DMS 273 (cell line): ENCODE data around the gene ST3GAL2.
A peak's percentile ranks its signal among the peaks of the same experiment; 100 is the strongest.
"Not testable (repeated sequence)": the region's sequence is repeated elsewhere in the genome, so short reads cannot be mapped to it uniquely, and the experiment has no call there.

ENCODE experiments used
- DNase-seq: peaks from one replicate; lab custom pipeline; 2025; ENCODE audit not compliant: unreplicated experiment; lab: John Stamatoyannopoulos, UW

ST3GAL2 gene

GRCh38 chr16:70391881-70392481 lies 46.9 kb downstream of the ST3GAL2 start:
- DNase-seq: peak; percentile 83

DNA sequence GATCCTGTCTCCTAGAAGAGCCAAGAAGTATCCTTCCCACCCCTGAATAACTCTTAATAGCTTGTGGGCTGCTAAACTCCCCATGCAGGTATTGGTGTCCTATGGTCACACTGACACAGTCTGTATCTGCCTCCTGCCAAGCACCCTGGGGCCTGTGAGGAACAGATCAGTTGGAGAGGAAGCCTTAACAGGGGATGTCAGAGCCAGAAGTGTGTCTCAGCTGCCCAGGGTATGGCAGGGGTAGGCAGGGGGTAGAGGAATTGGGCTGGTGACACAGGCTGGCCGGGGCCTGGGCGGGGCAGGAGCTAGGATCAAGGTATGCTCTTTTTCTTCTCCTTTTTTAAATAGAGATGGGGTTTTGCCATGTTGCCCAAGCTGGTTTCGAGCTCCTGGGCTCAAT lies 47.5 kb downstream of the ST3GAL2 start:
- DNase-seq: no peak

GRCh38 chr16:70390774-70391173 lies 48.1 kb downstream of the ST3GAL2 start:
- no peak for DNase-seq

DNA sequence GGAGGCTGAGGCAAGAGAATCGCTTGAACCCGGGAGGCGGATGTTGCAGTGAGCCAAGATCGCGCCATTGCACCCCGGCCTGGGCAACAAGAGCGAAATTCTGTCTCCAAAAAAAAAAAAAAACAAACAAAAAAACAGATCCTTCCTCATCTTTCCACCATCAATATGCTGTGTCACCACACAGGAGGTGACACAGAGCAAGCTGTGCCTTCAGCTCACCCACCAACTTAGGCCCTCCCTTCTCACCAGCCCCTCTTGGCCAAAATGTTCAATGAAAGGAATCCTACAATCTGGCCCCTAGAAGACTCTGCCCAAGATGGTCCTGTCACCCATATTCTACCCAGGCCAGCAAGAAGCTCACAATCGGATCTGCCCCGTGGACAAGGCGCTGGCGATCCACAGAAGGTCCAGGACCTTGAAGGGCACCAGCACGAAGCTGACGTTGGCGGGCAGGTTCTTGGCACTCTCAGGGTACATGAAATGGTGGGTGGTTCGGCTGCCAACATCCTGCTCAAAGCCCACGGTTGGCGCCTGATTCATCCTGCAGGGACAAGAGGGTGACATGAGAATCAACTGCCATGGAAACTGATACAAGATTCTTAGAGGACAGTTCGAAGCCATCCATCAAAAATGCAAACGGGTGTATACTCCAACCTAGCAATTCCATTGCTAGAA lies 50.8 kb downstream of the ST3GAL2 start:
- no peak for DNase-seq

GRCh38 chr16:70386289-70386986 lies 52.5 kb downstream of the ST3GAL2 start:
- not testable (repeated sequence) for DNase-seq

DNA sequence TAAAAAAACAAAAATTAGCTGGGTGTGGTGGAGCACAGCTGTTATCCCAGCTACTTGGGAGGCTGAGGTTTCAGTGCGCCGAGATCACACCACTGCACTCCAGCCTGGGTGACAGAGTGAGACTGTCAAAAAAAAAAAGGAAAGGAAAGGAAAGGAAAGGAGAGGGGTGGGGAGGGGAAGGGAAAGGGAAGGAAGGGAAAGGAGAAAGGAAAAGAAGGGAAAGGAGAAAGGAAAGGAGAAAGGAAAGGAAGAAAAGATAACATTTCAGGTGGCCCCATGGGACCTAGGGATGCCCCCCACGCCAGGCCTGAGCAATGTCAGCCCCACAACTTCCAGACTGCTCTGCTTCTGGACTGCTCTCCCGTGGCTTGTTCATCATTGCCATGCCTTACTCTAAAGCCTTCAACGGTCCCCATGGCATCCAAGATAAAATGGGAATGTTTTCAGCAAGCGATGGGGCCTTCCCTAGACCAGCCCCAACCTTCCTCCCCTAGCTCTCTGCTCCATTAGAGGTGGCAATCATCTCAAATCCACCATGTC lies 55.4 kb downstream of the ST3GAL2 start:
- no peak for DNase-seq

DNA sequence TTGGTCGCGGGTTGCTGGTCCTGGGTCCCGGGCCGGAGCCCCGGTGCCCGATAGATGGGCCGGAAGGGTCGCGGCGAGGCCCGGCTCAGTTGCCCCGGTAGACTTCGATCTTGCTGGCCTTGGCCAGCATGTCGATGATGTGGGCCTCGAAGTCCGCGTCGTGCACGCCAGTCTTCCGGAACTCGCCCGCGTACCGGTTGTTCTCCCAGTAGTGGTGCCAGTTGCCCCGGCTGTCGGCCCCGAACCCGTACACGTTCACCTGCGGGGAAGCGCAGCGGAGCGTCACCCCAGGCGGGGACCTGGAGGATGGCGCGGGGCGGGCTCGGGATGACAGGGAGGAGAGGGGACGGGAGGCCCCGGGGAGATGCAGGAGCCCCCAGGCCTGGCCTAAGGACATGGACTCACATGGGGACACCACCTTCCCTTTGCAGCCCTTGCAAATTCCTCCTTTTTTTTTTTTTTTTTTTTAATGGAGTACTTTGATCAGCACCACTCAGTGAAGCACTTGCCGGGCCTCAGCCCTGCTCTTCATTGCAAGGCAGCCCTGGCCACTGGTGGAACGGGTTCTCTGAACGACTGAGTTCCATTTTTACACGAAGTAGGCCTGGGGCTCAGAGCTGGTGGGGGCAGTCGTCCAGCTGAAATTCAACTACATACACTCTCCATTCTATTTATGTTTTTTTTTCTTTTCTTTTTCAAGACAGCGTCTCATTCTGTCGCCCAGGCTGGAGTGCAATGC lies 57.1 kb downstream of the ST3GAL2 start:
- no peak for DNase-seq

- peak; percentile 97 for DNase-seq
These were observed 57.8 kb downstream of the ST3GAL2 start for GRCh38 chr16:70380919-70381603.

- DNase-seq: peak; percentile 68
These were observed 58.5 kb downstream of the ST3GAL2 start for GRCh38 chr16:70380248-70380918.

- DNase-seq: no peak
These were observed 59.9 kb downstream of the ST3GAL2 start for GRCh38 chr16:70378869-70379493.

DNA sequence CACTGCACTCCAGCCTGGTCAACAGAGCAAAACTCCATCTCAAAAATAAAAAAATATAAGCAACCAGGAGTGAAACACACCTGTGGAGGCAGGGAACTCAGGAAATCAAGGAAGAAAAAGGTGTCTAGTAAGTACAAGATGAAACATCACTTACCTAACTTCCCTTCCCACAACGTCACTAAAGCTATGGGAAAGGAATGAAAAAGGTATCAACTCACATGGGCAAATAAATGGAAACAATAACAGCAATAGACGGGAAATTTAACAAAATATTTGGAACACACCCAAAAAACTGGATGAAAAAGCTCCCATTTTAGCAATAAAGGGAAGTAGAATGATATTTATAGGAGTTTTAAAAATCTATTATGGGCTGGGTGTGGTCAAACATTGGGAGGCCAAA lies 61.1 kb downstream of the ST3GAL2 start:
- DNase-seq: no peak

DNA sequence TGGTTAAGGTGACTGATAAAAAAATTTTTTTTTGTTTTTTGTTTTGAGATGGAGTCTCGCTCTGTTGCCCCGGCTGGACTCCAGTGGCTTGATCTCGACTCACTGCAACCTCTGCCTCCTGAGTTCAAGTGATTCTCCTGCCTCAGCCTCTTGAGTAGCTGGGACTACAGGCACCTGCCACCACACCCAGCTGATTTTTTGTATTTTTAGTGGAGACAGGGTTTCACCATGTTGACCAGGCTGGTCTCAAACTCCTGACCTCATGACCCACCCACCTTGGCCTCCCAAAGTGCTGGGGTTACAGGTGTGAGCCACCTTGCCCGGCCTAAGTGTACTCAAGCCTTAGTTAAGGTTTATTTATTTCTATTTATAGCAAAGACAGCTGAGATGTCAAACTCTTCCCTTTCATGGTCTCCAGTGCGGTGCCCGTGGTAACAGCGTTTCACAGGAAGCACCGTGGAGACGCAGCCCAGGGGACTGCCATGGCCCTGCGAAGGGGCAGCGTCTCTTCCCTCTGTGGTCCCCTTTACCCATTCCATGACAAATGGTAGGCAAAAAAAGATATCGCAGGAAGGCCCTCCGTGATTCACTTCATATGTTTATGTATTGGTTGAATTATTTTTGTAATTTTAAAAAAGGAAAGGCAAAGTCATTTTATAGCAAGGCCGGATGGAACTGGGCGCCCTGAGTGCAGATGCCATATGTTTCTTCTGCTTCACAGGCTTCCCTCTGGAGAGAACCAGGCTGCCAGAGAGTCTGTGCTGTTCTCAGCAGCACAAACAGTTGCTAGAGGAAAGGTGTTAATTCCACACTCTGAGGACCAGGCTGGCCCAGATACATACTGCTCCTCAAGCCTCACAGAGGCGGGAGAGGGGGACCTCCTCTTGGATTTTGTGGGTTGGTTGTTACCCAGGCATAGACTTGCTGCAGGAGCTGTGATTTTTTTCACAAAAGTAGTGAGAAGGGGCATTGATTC lies 63.0 kb downstream of the ST3GAL2 start:
- DNase-seq: peak; percentile 88

GRCh38 chr16:70374213-70374612 lies 64.7 kb downstream of the ST3GAL2 start:
- no peak for DNase-seq

GRCh38 chr16:70372921-70373728 lies 65.8 kb downstream of the ST3GAL2 start:
- no peak for DNase-seq

GRCh38 chr16:70370924-70371323 lies 68.0 kb downstream of the ST3GAL2 start:
- DNase-seq: no peak

DNA sequence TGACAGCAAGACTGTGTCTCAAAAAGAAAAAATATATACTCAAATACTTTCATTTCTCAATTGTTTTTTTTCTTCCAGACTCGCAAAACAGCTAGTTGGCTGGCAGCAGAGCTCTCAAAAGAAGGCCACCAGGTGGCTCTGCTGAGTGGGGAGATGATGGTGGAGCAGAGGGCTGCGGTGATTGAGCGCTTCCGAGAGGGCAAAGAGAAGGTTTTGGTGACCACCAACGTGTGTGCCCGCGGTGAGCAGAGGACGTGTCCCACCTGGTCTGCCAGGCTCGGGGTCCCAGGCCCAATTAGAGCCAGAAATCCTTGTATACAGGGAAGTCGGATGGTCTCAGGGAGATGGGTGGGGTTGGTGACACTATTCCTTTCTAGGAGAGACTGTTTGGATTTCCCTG lies 68.8 kb downstream of the ST3GAL2 start:
- peak; percentile 49 for DNase-seq

- no peak for DNase-seq
These were observed 74.5 kb downstream of the ST3GAL2 start for GRCh38 chr16:70364399-70364798.

DNA sequence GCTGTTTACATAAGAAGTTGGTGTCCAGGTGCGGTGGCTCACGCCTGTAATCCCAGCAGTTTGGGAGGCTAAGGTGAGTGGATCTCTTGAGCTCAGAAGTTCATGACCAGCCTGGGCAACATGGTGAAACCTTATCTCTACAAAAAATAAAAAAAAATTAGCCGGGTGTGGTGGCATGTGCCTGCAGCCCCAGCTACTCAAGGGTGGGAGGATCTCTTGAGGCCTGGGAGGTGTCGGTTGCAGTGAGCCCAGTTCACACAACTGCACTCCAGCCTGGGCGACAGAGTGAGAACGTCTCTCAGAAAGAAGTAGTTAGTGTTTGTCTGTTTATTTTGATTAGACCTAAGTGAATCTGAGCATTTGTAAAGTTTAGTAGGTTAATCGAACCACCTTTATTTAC lies 79.3 kb downstream of the ST3GAL2 start:
- DNase-seq: no peak
